H1 (cell line): Measurements from ENCODE around the gene DNAAF3. TPM values are rescaled to one million over a fixed set of nuclear protein-coding genes. Genes with fewer than 3 reads are reported as not detected.

ENCODE experiments used
- CTCF ChIA-PET: fragments of 300-600 bp; sonication (Branson Sonifier 250); formaldehyde crosslinking; loops from one replicate; lab custom pipeline; 2021; ENCODE audit not compliant: partially characterized antibody; lab: Charles Lee
- POLR2A ChIA-PET: fragments of 300-600 bp; sonication (Branson Sonifier 250); formaldehyde crosslinking; loops from one replicate; lab custom pipeline; 2021; ENCODE audit warnings: inconsistent platforms; ENCODE audit not compliant: partially characterized antibody; lab: Charles Lee
- DNase-seq, 2 experiments: peaks; one replicate each; pipeline versions ENCODE4 v3.0.0 to v3.0.0-alpha.2; 2010 to 2022; ENCODE audit warnings: low spot score in 2 of 2, low read depth in 1 of 2, mixed read lengths in 1 of 2
- FAIRE-seq: peaks from 2 replicates; lab custom pipeline; 2011; peaks lifted over from hg19 to GRCh38; lab: Jason Lieb, UNC
- H2AFZ ChIP-seq: 2 replicates; pipeline ENCODE4 v1.8.1; 2012; ENCODE audit warnings: low read length, inconsistent platforms
- H2AK5ac ChIP-seq: 2 replicates; pipeline ENCODE4 v1.6.1; 2013; ENCODE audit warnings: low read depth, low read length
- H2BK120ac ChIP-seq: replicated peaks from 2 replicates; pipeline ENCODE3; 2013; ENCODE audit warnings: low read depth, low read length, inconsistent platforms
- H2BK12ac ChIP-seq: 2 replicates; pipeline ENCODE4 v1.6.1; 2013; ENCODE audit warnings: low read depth, low read length
- H2BK15ac ChIP-seq: 2 replicates; pipeline ENCODE4 v1.6.1; 2013; ENCODE audit warnings: low read length
- H2BK20ac ChIP-seq: 2 replicates; pipeline ENCODE4 v1.6.1; 2013; ENCODE audit warnings: low read length
- H2BK5ac ChIP-seq: 2 replicates; pipeline ENCODE4 v1.6.1; 2013; ENCODE audit warnings: low read depth, low read length
- H3K14ac ChIP-seq: 2 replicates; pipeline ENCODE4 v1.6.1; 2013; ENCODE audit warnings: inconsistent platforms; ENCODE audit not compliant: insufficient read length
- H3K18ac ChIP-seq: 2 replicates; pipeline ENCODE4 v1.6.1; 2013; ENCODE audit warnings: low read length; ENCODE audit errors: extremely low read depth
- H3K23ac ChIP-seq: 2 replicates; pipeline ENCODE4 v1.6.1; 2013; ENCODE audit warnings: inconsistent platforms; ENCODE audit not compliant: insufficient read length
- H3K23me2 ChIP-seq: 2 replicates; pipeline ENCODE4 v1.6.1; 2013; ENCODE audit warnings: low read depth, low read length
- H3K27ac ChIP-seq: 2 replicates; pipeline ENCODE4 v1.6.1; 2011; ENCODE audit warnings: low read depth, low read length, inconsistent platforms
- H3K27me3 ChIP-seq, 4 experiments: replicated peaks in 1 of 4; 1 replicate in 1 of 4; 2 replicates in 3 of 4; pipeline versions ENCODE4 v1.6.1 to v1.8.1; 2011 to 2013; ENCODE audit warnings: low read length in 3 of 4, mild to moderate bottlenecking in 3 of 4, inconsistent platforms in 2 of 4, mixed read lengths in 2 of 4, moderate library complexity in 1 of 4; ENCODE audit not compliant: control insufficient read depth in 3 of 4, insufficient read depth in 3 of 4; ENCODE audit errors: extremely low read depth in 1 of 4
- H3K36me3 ChIP-seq, 4 experiments: 2 replicates each; pipeline versions ENCODE4 v1.6.1 to v1.8.1; 2011 to 2013; ENCODE audit warnings: mild to moderate bottlenecking in 4 of 4, low read length in 3 of 4, moderate library complexity in 2 of 4, control low read depth in 1 of 4, inconsistent platforms in 1 of 4; ENCODE audit not compliant: insufficient read depth in 4 of 4, control insufficient read depth in 2 of 4
- H3K4ac ChIP-seq: replicated peaks from 2 replicates; pipeline ENCODE3; 2013; ENCODE audit warnings: low read length, low read depth, mixed read lengths, inconsistent platforms; ENCODE audit not compliant: insufficient read length
- H3K4me1 ChIP-seq, 4 experiments: replicated peaks in 1 of 4; 1 replicate in 1 of 4; 2 replicates in 3 of 4; pipeline versions ENCODE4 v1.6.1 to v1.8.1; 2011 to 2013; ENCODE audit warnings: low read length in 3 of 4, inconsistent platforms in 2 of 4, mixed read lengths in 1 of 4; ENCODE audit not compliant: insufficient read depth in 4 of 4, control insufficient read depth in 3 of 4
- H3K4me2 ChIP-seq, 2 experiments: 2 replicates each; pipeline versions ENCODE4 v1.6.1 to v1.8.1; 2011 to 2013; ENCODE audit warnings: low read depth in 2 of 2, low read length in 2 of 2, control low read depth in 1 of 2, inconsistent platforms in 1 of 2, mild to moderate bottlenecking in 1 of 2; ENCODE audit not compliant: insufficient read depth in 1 of 2
- H3K4me3 ChIP-seq, 4 experiments: fragments of 200-600, 300-600 bp in 1 of 4; sonication (generic), shearing (Covaris generic), sonication (Bioruptor Twin) in 1 of 4; 2 replicates each; pipeline versions ENCODE4 v1.5.1 to v1.8.1; 2011 to 2016; ENCODE audit warnings: low read length in 4 of 4, low read depth in 3 of 4, control low read depth in 2 of 4, inconsistent platforms in 2 of 4, mild to moderate bottlenecking in 2 of 4, mixed read lengths in 1 of 4, moderate library complexity in 1 of 4; ENCODE audit not compliant: insufficient read depth in 2 of 4; ENCODE audit errors: extremely low read depth in 1 of 4
- H3K56ac ChIP-seq: replicated peaks from 2 replicates; pipeline ENCODE3; 2013; ENCODE audit warnings: low read depth, mild to moderate bottlenecking, mixed read lengths, low read length, inconsistent platforms; ENCODE audit not compliant: insufficient read length
- H3K79me1 ChIP-seq: 2 replicates; pipeline ENCODE4 v1.6.1; 2013; ENCODE audit warnings: low read depth, low read length, control low read depth
- H3K79me2 ChIP-seq, 2 experiments: 2 replicates each; pipeline versions ENCODE4 v1.6.1 to v1.8.1; 2012 to 2013; ENCODE audit warnings: low read length in 2 of 2, mild to moderate bottlenecking in 2 of 2, inconsistent platforms in 1 of 2; ENCODE audit not compliant: insufficient read depth in 2 of 2, control insufficient read depth in 1 of 2
- H3K9ac ChIP-seq, 4 experiments: replicated peaks in 1 of 4; 1 replicate in 1 of 4; 2 replicates in 3 of 4; pipeline versions ENCODE4 v1.6.1 to v1.8.1; 2011 to 2013; ENCODE audit warnings: low read depth in 3 of 4, low read length in 3 of 4, control low read depth in 2 of 4, mild to moderate bottlenecking in 2 of 4, moderate library complexity in 2 of 4, inconsistent platforms in 1 of 4; ENCODE audit errors: extremely low read depth in 1 of 4
- H3K9me3 ChIP-seq, 2 experiments: 2 replicates each; pipeline versions ENCODE4 v1.6.1 to v1.8.1; 2012 to 2013; ENCODE audit warnings: mild to moderate bottlenecking in 2 of 2, moderate library complexity in 2 of 2, control low read depth in 1 of 2, inconsistent platforms in 1 of 2, low read depth in 1 of 2, low read length in 1 of 2, mixed read lengths in 1 of 2; ENCODE audit not compliant: insufficient read depth in 2 of 2
- H4K20me1 ChIP-seq, 2 experiments: replicated peaks in 1 of 2; 2 replicates each; pipeline versions ENCODE3 to v1.8.1; 2011 to 2013; ENCODE audit warnings: inconsistent platforms in 2 of 2, low read length in 2 of 2, mild to moderate bottlenecking in 1 of 2; ENCODE audit not compliant: insufficient read depth in 2 of 2, control insufficient read depth in 1 of 2
- H4K5ac ChIP-seq: 2 replicates; pipeline ENCODE4 v1.6.1; 2013; ENCODE audit warnings: low read length, low read depth, mixed read lengths, inconsistent platforms; ENCODE audit not compliant: insufficient read length
- H4K8ac ChIP-seq: 2 replicates; pipeline ENCODE4 v1.8.0; 2013; ENCODE audit warnings: mild to moderate bottlenecking, moderate library complexity, low read length, inconsistent platforms; ENCODE audit not compliant: insufficient read depth; ENCODE audit errors: extremely low read depth
- H4K91ac ChIP-seq: replicated peaks from 2 replicates; pipeline ENCODE3; 2013; ENCODE audit warnings: low read length, mixed read lengths, inconsistent platforms; ENCODE audit not compliant: insufficient read length
- TBP ChIP-seq: IDR thresholded peaks from 2 replicates; pipeline ENCODE4 v1.6.1; 2011; ENCODE audit warnings: low read depth, low read length, improper control_type of control experiment
- WGBS, 2 experiments: shearing (Covaris generic) in 1 of 2; methylation state at CpG; one replicate each; pipeline versions ENCODE4 v1.1.6 to v1.1.7; 2013 to 2015; ENCODE audit warnings: low lambda C conversion rate in 2 of 2, mixed read lengths in 2 of 2, inconsistent platforms in 1 of 2, low coverage in 1 of 2, missing lambda C conversion rate in 1 of 2; ENCODE audit not compliant: insufficient replicate concordance in 2 of 2, insufficient coverage in 1 of 2, insufficient read length in 1 of 2; ENCODE audit errors: extremely low coverage in 1 of 2, missing lambda C conversion rate in 1 of 2; 5-methylcytosine and 5-hydroxymethylcytosine counted together
- polyA plus RNA-seq, 7 experiments: library from polyadenylated mRNA; depleted of rRNA in 3 of 7; stranded (reverse) in 5 of 7; unstranded in 2 of 7; fragments of >200 nt in 5 of 7; fragments of 200-250 nt in 2 of 7; gene quantifications; 1 replicate in 5 of 7; 2 replicates in 1 of 7; 4 replicates in 1 of 7; pipeline versions ENCODE4 v1.2.1 to v1.2.3, GENCODE V29; 2011 to 2013; ENCODE audit warnings: missing spikeins in 2 of 7, mixed read lengths in 2 of 7
- total RNA-seq: library from RNA; stranded (reverse); fragmentation: NEBNext Ultra II Directional; extraction: Animal tissue kit (Norgen Biotek cat#: 25700); gene quantifications from 2 replicates; pipeline ENCODE4 v1.2.1, GENCODE V29; 2021
- TF ChIP-seq, protein P1 (sequence below): IDR thresholded peaks from 2 replicates; pipeline ENCODE4 v1.6.1; 2012; ENCODE audit warnings: inconsistent platforms

DNAAF3 gene
- total and polyA plus RNA-seq, 2 of the 8 experiments (the other 6 are each of a cell fraction or from before 2014, with no cell fraction given) = 5.4 to 8.0 TPM

DNA sequence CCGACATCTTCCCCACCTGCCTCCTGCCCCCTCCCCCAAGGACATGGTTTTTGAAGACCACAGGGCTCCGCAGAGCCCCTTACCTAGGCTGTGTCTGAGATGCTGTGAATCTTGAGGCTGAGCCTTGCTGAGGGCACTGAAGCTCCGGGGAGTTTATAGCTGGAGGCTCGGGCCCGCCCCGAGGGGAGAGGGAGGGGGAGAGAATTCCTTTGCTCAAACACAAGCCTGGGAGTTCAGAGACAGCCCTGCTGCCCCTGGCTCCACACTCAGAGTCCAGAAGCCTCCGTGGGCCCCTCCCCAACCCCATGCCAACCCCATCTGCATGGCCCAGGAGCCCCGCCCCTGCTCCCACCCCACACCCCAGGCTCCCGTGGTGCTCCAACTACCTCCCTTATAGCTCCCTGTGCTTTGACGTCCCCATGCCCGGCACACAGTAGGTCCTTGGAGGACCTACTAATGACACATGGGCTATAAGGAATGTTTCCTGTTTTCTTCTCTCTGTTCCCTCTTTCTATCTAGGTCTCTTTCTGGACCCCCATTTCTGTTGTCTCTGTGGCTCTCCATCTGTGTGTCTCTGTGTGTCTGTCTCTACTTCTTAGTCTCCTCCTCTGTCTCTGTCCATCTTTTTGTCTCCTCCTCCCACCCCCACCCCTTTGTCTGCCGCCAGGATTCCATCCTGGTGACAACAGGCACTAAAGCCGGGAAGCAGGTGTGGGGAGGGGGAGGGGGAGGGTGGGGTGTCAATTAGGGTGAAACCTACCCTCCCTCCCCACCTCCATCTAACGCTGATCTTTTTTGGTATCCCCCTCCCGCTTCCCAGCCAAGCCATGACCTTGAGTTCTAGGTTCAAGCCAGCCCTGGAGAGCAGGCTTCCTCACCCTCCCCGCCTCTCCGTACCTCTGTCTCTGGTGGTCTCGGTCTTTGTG, 17.1 kb downstream of the DNAAF3 start, which contains the start of gene TNNT1:
TSS of gene TNNT1 (minus strand) at position 129 of the 926 bp plus-strand sequence. CDS start 2,049 bp downstream, outside the sequence.
- H3K23me2 ChIP-seq = peaks cover 7% of the 10 kb centered on the region; the same call in 1 of the 2 replicates
- POLR2A ChIA-PET = interaction anchor here (0.6 to 1.2 kb wide), 5 partner anchors 8 to 138 kb away, joined by 3 to 7 read pairs (median 3); partner anchors contain the start of genes DNAAF3 and TNNI3
- H2BK12ac ChIP-seq = peak within 1 kb of the TSS; percentile 80; the same call in 1 of the 2 replicates
- H2BK20ac ChIP-seq = peak within 1 kb of the TSS; percentile 80
- peaks cover 0 to 8% (median 3%) of the 10 kb centered on the region in 4 experiments; a peak in 2 of 8 replicates for H3K36me3 ChIP-seq
- peak within 1 kb of the TSS; percentile 26; the same call in 1 of the 2 replicates for H2AK5ac ChIP-seq
- H4K8ac ChIP-seq = no peak within 1 kb of the TSS
- H3K14ac ChIP-seq = no peak within 1 kb of the TSS
- peak within 1 kb of the TSS; percentile 17 to 83 (median 24); a peak in 6 of 8 replicates for H3K4me3 ChIP-seq
- peak; percentile 25; the same call in 1 of the 2 replicates for TF ChIP-seq TBP
- TF ChIP-seq, protein P1, sequence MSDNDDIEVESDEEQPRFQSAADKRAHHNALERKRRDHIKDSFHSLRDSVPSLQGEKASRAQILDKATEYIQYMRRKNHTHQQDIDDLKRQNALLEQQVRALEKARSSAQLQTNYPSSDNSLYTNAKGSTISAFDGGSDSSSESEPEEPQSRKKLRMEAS = no peak
- CTCF ChIA-PET = interaction anchor here (0.9 to 1.3 kb wide), 3 partner anchors 11 to 17 kb away, joined by 4 to 6 read pairs (median 4); no protein-coding TSS in a partner anchor
- H3K27ac ChIP-seq = no peak within 1 kb of the TSS
- peaks cover 6 to 24% (median 13%) of the 10 kb centered on the region in 4 experiments for H3K4me1 ChIP-seq
- H3K56ac ChIP-seq = no peak within 1 kb of the TSS
- H2AFZ ChIP-seq = no peak within 1 kb of the TSS
- no peaks in the 10 kb centered on the region for H3K79me2 ChIP-seq
- no peaks in the 10 kb centered on the region for H4K20me1 ChIP-seq
- peaks cover 0 to 4% of the 10 kb centered on the region in 2 experiments; a peak in 1 of 4 replicates for H3K9me3 ChIP-seq
- peak within 1 kb of the TSS; percentile 71 for H2BK5ac ChIP-seq
- no peaks in the 10 kb centered on the region; the same call in 1 of the 2 replicates for H3K79me1 ChIP-seq
- peak within 1 kb of the TSS; percentile 87 for H3K18ac ChIP-seq
- H3K4me2 ChIP-seq = peak within 1 kb of the TSS; percentile 58 to 70
- H2BK15ac ChIP-seq = 0 out of 2 replicates have a peak within 1 kb of the TSS, but pooled peaks have one; percentile 16
- FAIRE-seq (no peak), DNase-seq (no peak)
- peak within 1 kb of the TSS; percentile 60 for H3K4ac ChIP-seq
- H3K27me3 ChIP-seq = no peaks in the 10 kb centered on the region
- 22% methylated on average over 14 of the region's 18 CpGs; no CpG with 5 or more reads in 1 of the 2 experiments for WGBS, 2 experiments
- H3K23ac ChIP-seq = no peak within 1 kb of the TSS
- H2BK120ac ChIP-seq = peak within 1 kb of the TSS; percentile 66
- H4K5ac ChIP-seq = no peak within 1 kb of the TSS
- peak within 1 kb of the TSS; percentile 51 for H4K91ac ChIP-seq
- H3K9ac ChIP-seq = no peak within 1 kb of the TSS; a peak in 1 of 7 replicates
